Effector CD8-positive, alpha-beta T cell (primary cell): ENCODE results near the gene LRRC45.
"Not testable (repeated sequence)": the region's sequence is repeated elsewhere in the genome, so short reads cannot be mapped to it uniquely, and the experiment has no call there.

Source experiments
- DNase-seq: peaks from one replicate; lab custom pipeline; 2025; lab: John Stamatoyannopoulos, UW

The LRRC45 gene

GRCh38 chr17:82034371-82035011, 11.4 kb downstream of the LRRC45 start:
- DNase-seq = no peak

GRCh38 chr17:82035488-82035887, 12.4 kb downstream of the LRRC45 start:
- DNase-seq = no peak

GRCh38 chr17:82035956-82036633, 13.0 kb downstream of the LRRC45 start:
- DNase-seq = no peak

GRCh38 chr17:82036634-82037091, 13.6 kb downstream of the LRRC45 start:
- DNase-seq = no peak

- DNase-seq = peak; percentile 92
These were observed 14.2 kb downstream of the LRRC45 start, which contains the start of gene DCXR for GRCh38 chr17:82037092-82037888. Gene DCXR, minus strand, starts transcription at chr17:82037697. Its CDS starts 15 bp downstream, at chr17:82037682.

- no peak for DNase-seq
These were observed 14.7 kb downstream of the LRRC45 start for GRCh38 chr17:82037889-82038195.

GRCh38 chr17:82038796-82039409, 15.8 kb downstream of the LRRC45 start:
- DNase-seq = not testable (repeated sequence)

GRCh38 chr17:82039695-82040299, 16.7 kb downstream of the LRRC45 start:
- no peak for DNase-seq

- DNase-seq = no peak
These were observed 18.2 kb downstream of the LRRC45 start for GRCh38 chr17:82041144-82041814.

GRCh38 chr17:82042649-82043048, 19.5 kb downstream of the LRRC45 start:
- no peak for DNase-seq

- no peak for DNase-seq
These were observed 20.4 kb downstream of the LRRC45 start for GRCh38 chr17:82043507-82043906.

GRCh38 chr17:82045936-82046484, 22.9 kb downstream of the LRRC45 start:
- DNase-seq = no peak

- no peak for DNase-seq
These were observed 23.8 kb downstream of the LRRC45 start for GRCh38 chr17:82046903-82047302.

GRCh38 chr17:82047379-82047778, 24.3 kb downstream of the LRRC45 start:
- no peak for DNase-seq

GRCh38 chr17:82047914-82048570, 24.9 kb downstream of the LRRC45 start:
- DNase-seq = no peak

GRCh38 chr17:82048571-82048971, 25.5 kb downstream of the LRRC45 start:
- no peak for DNase-seq

- DNase-seq = no peak
These were observed 26.0 kb downstream of the LRRC45 start for GRCh38 chr17:82049106-82049505.

GRCh38 chr17:82049521-82049971, 26.4 kb downstream of the LRRC45 start:
- no peak for DNase-seq

GRCh38 chr17:82050152-82050760, 27.2 kb downstream of the LRRC45 start:
- no peak for DNase-seq
